Panc1 (cell line): ENCODE measurements around the gene MRRF. TPM values are rescaled to one million over a fixed set of nuclear protein-coding genes. Genes with fewer than 3 reads are reported as not detected.

ENCODE experiments used
- ATAC-seq: fragments of 200-7000 bp; cut with Tn5 transposase; 2 replicates; pipeline ENCODE4 v1.9.1; 2020; ENCODE audit warnings: mild to moderate bottlenecking, moderate library complexity
- BruUV-seq: library from RNA; stranded (reverse); fragments of 400-500 nt; replicated peaks from 2 replicates; lab custom pipeline; 2021; lab: Mats Ljungman, UMichigan
- CTCF ChIA-PET: fragments of 300-600 bp; sonication (Branson Sonifier 250); formaldehyde crosslinking; loops from one replicate; lab custom pipeline; 2022; ENCODE audit warnings: antibody characterized with exemption; lab: Charles Lee
- POLR2A ChIA-PET: fragments of 300-600 bp; sonication (Branson Sonifier 250); formaldehyde crosslinking; loops from one replicate; lab custom pipeline; 2022; ENCODE audit warnings: antibody characterized with exemption; lab: Charles Lee
- DNase-seq: peaks from one replicate; pipeline ENCODE4 v3.0.0-alpha.2; 2010; ENCODE audit warnings: low read depth, low spot score
- H3K27ac ChIP-seq: 2 replicates; pipeline ENCODE4 v1.5.1; 2011; ENCODE audit warnings: mild to moderate bottlenecking, low read length, inconsistent platforms
- H3K27me3 ChIP-seq: fragments of 200-500 bp; sonication (Bioruptor generic); 2 replicates; pipeline ENCODE4 v1.6.0; 2014; ENCODE audit warnings: low read length, inconsistent platforms; ENCODE audit not compliant: control insufficient read depth, insufficient read depth
- H3K36me3 ChIP-seq: fragments of 200-500 bp; sonication (Bioruptor generic); 2 replicates; pipeline ENCODE4 v1.5.1; 2014; ENCODE audit warnings: inconsistent platforms, mild to moderate bottlenecking, low read length, moderate library complexity; ENCODE audit not compliant: control insufficient read depth, insufficient read depth
- H3K4me1 ChIP-seq: 2 replicates; pipeline ENCODE4 v1.5.1; 2011; ENCODE audit warnings: inconsistent platforms, mild to moderate bottlenecking, low read length, moderate library complexity; ENCODE audit not compliant: control insufficient read depth, insufficient read depth
- H3K4me3 ChIP-seq, 2 experiments: 2 replicates each; pipeline ENCODE4 v1.5.1; 2011 to 2012; ENCODE audit warnings: low read depth in 2 of 2, low read length in 2 of 2, mild to moderate bottlenecking in 2 of 2, inconsistent platforms in 1 of 2, moderate library complexity in 1 of 2
- H3K9me3 ChIP-seq: fragments of 200-500 bp; sonication (Bioruptor generic); 2 replicates; pipeline ENCODE4 v1.5.1; 2014; ENCODE audit warnings: low read depth, mild to moderate bottlenecking, inconsistent platforms, low read length, moderate library complexity; ENCODE audit not compliant: control insufficient read depth, insufficient read depth
- POLR2AphosphoS5 ChIP-seq: IDR thresholded peaks from 2 replicates; pipeline ENCODE4 v1.6.1; 2012; ENCODE audit warnings: mild to moderate bottlenecking, low read depth, low read length, moderate library complexity
- REST ChIP-seq, 2 experiments: IDR thresholded peaks; 2 replicates each; pipeline ENCODE4 v1.6.1; 2011 to 2012; ENCODE audit warnings: low read depth in 2 of 2, control low read depth in 1 of 2, low read length in 1 of 2, mild to moderate bottlenecking in 1 of 2, moderate library complexity in 1 of 2; ENCODE audit not compliant: insufficient read depth in 1 of 2
- SIN3A ChIP-seq: IDR thresholded peaks from 2 replicates; pipeline ENCODE4 v1.6.1; 2012; ENCODE audit warnings: low read depth, mild to moderate bottlenecking, low read length, moderate library complexity, borderline replicate concordance; ENCODE audit not compliant: insufficient read depth
- TCF7L2 ChIP-seq: IDR thresholded peaks from 2 replicates; pipeline ENCODE4 v1.6.1; 2011; ENCODE audit warnings: mild to moderate bottlenecking, low read depth, low read length, inconsistent platforms
- in situ Hi-C: cut with HindIII; loops from 2 replicates; pipeline ENCODE4 v1.10.0; 2016; ENCODE audit warnings: low sequenced_read_pairs, low pct_unique_long_range_greater_than_20kb
- intact Hi-C: fragments of 100-400 bp; cut with micrococcal nuclease; formaldehyde crosslinking; loops from one replicate; pipeline ENCODE4 v1.10.0; 2022; ENCODE audit not compliant: unreplicated experiment
- total RNA-seq: library from RNA; stranded (reverse); gene quantifications from one replicate; pipeline ENCODE4 v1.2.1, GENCODE V29; 2021; ENCODE audit not compliant: unreplicated experiment
- TF ChIP-seq, protein P1 (sequence below): fragments of 450-650 bp; IDR thresholded peaks from 2 replicates; pipeline ENCODE4 v1.5.1; 2017; ENCODE audit warnings: mild to moderate bottlenecking

Gene MRRF
- total RNA-seq, 1 experiment from 2014 or later = 28.4 TPM

GRCh38 chr9:122252796-122253195, 11.9 kb upstream of the MRRF start:
- TF ChIP-seq POLR2AphosphoS5 (no peak), REST (IDR thresholded peaks at IDR 0.05; ENCODE audit: insufficient read depth in 1 of 2, low read depth in 2 of 2, low read length in 1 of 2) (no peak)
- intact Hi-C loops = no loop called here
- H3K36me3 ChIP-seq = peaks cover 5% of the 10 kb centered on the region
- no peak overlapping the region for H3K4me3 ChIP-seq
- H3K9me3 ChIP-seq = no peaks in the 10 kb centered on the region
- in situ Hi-C loops = no loop called here
- ChIA-PET POLR2A (no interaction called here), CTCF (no interaction called here)
- H3K27me3 ChIP-seq = no peaks in the 10 kb centered on the region
- no peaks in the 10 kb centered on the region for H3K4me1 ChIP-seq
- H3K27ac ChIP-seq = no peak overlapping the region
- ATAC-seq = no peak
- DNase-seq = no peak
- no TSS peak for BruUV-seq

- H3K27me3 ChIP-seq = no peaks in the 10 kb centered on the region
- no peak overlapping the region for H3K27ac ChIP-seq
- ATAC-seq = no peak
- intact Hi-C loops (no loop called here), in situ Hi-C loops (no loop called here)
- no peaks in the 10 kb centered on the region for H3K4me1 ChIP-seq
- H3K36me3 ChIP-seq = peaks cover 10% of the 10 kb centered on the region
- CTCF ChIA-PET = interaction anchor here (0.5 kb wide), 1 partner anchor 111 kb away, joined by 6 read pairs; no protein-coding TSS in a partner anchor
- POLR2A ChIA-PET = no interaction called here
- TF ChIP-seq TCF7L2 (no peak), REST (IDR thresholded peaks at IDR 0.05; ENCODE audit: insufficient read depth in 1 of 2, low read depth in 2 of 2, low read length in 1 of 2) (no peak), POLR2AphosphoS5 (no peak), SIN3A (no peak)
- TF ChIP-seq, protein P1, sequence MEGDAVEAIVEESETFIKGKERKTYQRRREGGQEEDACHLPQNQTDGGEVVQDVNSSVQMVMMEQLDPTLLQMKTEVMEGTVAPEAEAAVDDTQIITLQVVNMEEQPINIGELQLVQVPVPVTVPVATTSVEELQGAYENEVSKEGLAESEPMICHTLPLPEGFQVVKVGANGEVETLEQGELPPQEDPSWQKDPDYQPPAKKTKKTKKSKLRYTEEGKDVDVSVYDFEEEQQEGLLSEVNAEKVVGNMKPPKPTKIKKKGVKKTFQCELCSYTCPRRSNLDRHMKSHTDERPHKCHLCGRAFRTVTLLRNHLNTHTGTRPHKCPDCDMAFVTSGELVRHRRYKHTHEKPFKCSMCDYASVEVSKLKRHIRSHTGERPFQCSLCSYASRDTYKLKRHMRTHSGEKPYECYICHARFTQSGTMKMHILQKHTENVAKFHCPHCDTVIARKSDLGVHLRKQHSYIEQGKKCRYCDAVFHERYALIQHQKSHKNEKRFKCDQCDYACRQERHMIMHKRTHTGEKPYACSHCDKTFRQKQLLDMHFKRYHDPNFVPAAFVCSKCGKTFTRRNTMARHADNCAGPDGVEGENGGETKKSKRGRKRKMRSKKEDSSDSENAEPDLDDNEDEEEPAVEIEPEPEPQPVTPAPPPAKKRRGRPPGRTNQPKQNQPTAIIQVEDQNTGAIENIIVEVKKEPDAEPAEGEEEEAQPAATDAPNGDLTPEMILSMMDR = no peak
- DNase-seq = no peak
- no peak overlapping the region for H3K4me3 ChIP-seq
- H3K9me3 ChIP-seq = no peaks in the 10 kb centered on the region
- no TSS peak for BruUV-seq
Measured at GRCh38 chr9:122254761-122255160, 9.9 kb upstream of the MRRF start.
